ENCODE data around the gene FLNA.

GRCh38 chrX:154322890-154323289 lies 51.5 kb downstream of the FLNA start:
- TF ChIP-seq SRF (CRISPR knock-in tag; IDR thresholded peaks at IDR 0.05), result no peak
- no peak for TF ChIP-seq ZNF239 (CRISPR knock-in tag; IDR thresholded peaks at IDR 0.05)
- TF ChIP-seq FOS (IDR thresholded peaks at IDR 0.05; ENCODE audit: extremely low read depth, insufficient read length), result no peak
- TF ChIP-seq CEBPB (tag; IDR thresholded peaks at IDR 0.05), result no peak
- no peak for TF ChIP-seq TAF1 (IDR thresholded peaks at IDR 0.05; ENCODE audit: control insufficient read depth, extremely low read depth, insufficient read depth, low read length, severe bottlenecking)
- TF ChIP-seq GABPB2 (CRISPR knock-in tag; conservative IDR thresholded peaks at IDR 0.05), result no peak
- TF ChIP-seq ARID4B (CRISPR knock-in tag; IDR thresholded peaks at IDR 0.05), result no peak
- no peak for TF ChIP-seq SOX6 (IDR thresholded peaks at IDR 0.05)
- no peak for TF ChIP-seq NR4A1 (CRISPR knock-in tag; IDR thresholded peaks at IDR 0.05)
- no peak for TF ChIP-seq NR4A1 (tag; IDR thresholded peaks at IDR 0.05)
